Stimulated activated CD8-positive, alpha-beta memory T cell treated with anti-CD3 and anti-CD28 coated beads, Interleukin-15, amount 100 ng/mL, for 48 hours (primary cell): ENCODE data around the gene SLC8B1.

Source experiments
- DNase-seq, 2 donors: peaks; one replicate each; pipeline ENCODE4 v3.0.0-alpha.2; 2020; ENCODE audit warnings: low read depth in 2 of 2

SLC8B1 gene

DNA sequence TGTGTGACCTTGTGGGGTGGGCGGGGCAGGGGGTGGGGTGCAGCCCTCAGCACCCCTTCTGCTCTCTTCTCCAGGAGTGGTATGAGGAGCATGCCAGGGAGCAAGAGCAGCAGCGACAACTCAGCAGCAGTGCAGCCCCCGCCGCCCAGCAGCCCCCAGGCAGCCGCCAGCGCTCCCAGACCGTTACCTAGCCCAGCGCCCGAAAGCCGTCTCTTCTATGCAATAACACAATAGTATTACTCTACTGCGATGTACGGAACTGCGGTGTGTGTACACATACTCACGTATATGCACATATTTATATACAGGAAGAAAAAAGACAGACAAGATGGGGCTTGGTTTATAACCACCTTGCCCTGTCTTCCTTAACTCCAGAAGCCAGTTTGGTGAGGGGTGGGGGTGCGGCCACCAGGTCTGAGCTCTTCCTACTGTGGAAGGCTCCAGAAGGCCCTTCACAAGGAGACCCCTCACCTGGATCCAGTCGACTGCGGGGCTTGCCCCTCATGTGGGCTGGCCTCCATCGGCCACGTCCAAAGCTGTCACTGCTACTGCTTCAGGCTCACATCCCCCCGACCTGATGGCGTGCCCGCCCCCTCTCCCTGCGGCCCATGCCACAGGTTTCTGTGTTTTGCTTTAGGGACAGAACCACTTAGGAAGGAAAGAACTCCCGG, 38.9 kb downstream of the SLC8B1 start:
- no peak for DNase-seq

DNA sequence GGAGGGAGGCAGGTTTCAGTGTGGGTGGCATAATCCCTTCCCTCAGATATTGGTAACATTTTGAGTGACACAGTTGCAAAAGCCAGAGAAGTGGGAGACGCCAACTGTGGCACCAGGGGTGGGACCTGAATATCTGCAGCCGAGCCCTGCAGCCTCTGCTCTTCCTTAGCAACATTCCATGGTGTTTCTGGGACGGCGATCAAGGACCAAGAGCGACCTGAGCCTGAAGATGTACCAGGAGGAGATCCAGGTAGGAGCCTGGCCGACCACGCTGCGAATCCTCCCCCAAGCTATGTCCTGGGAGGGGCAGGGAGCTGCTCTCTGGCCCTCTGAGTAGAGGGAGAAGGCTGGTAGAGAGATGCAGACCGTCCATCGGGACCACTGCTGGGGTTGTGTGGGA, 41.8 kb downstream of the SLC8B1 start:
- DNase-seq, result no peak

DNA sequence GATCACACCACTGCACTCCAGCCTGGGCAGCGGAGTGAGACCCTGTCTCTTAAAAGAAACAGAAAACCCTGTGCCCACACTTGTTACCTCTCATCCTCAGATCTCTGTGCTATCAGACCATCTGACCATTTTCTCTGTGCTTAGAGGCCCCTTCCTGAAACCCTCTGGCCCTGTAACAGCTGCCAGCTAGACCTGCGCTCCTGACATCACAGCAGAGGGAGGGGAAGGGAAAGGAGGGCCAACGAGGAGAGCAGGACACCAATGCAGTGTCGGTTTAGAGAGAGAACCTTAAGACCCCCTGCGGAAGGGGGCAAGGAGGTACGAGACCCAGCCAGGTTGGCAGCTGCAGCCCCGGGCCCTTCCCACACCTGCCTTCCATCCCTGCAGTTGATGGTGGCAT, 42.4 kb downstream of the SLC8B1 start:
- no peak for DNase-seq

DNA sequence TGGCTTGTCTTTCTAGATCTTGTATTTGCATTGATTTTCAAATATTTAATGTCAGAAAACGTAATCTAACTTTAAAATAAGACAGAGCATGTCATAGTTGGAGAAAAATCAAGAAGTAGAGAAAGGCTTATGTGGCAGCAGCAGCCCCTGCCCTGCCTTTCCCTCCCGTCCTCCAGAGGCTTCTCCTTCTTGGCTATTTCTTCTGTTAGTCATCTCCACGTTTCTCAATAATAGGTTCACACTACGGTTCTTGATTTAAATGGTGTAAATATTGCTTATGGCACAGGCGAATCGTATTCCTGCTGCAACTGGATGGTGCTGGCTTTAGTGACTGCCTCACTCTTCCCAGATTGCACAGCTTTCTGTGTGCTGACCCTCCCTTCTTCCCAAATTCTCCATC, 42.8 kb downstream of the SLC8B1 start:
- no peak for DNase-seq

DNA sequence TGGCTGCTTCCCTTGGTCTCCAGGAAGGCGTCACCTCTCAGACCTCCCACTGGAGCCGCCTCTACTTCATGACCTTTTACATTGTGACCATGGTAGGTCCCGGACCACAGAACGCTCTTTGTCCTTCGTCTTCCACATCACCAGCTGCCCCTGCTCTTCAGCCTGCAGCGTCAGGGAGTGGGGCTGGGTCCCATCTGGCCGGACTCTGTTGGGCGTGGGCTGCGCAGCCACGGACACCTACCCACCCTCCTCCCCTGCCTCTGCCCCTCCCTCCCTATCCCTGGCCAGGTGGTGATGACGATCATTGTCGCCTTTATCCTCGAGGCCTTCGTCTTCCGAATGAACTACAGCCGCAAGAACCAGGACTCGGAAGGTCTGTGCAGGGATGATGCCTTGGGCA, 43.3 kb downstream of the SLC8B1 start:
- no peak for DNase-seq

DNA sequence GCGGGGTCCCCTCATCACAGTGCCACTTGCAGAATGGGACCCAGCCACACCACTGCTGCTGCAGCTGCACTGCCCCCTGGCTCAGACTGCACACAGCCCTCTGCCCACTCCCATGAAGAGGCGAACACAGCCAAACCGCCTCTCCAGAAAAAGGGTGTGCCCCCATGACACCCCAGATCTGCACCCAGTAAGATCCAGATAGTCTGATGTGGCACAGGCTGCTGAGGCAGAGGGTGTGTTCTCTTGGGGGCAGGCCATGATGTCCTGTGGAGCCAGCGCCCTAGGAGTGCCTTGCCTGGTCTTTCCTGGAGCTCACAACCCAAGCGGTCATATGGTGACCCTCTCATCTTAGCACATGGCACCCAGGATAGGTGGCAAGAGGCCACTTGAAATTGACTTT, 44.4 kb downstream of the SLC8B1 start:
- DNase-seq, result no peak

DNA sequence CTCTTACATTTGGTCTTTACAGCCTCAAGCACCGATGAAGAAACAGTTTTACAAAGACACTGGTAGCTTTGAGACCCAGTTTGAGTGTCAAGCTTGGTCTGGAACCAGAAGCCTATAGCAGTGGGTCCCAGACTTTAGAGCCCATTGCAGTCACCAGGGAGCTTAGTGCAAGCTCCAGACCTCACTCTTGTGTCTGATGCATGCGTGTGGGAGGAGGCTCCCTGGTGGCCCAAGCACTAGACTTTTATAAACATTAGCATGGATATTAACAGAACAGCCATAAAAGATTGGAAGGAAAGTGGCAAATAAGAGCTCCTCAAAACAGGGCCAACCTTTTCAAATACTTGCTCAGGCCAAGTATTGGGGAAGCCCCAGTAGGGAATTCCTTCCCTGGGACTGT, 45.5 kb downstream of the SLC8B1 start:
- DNase-seq, result no peak

DNA sequence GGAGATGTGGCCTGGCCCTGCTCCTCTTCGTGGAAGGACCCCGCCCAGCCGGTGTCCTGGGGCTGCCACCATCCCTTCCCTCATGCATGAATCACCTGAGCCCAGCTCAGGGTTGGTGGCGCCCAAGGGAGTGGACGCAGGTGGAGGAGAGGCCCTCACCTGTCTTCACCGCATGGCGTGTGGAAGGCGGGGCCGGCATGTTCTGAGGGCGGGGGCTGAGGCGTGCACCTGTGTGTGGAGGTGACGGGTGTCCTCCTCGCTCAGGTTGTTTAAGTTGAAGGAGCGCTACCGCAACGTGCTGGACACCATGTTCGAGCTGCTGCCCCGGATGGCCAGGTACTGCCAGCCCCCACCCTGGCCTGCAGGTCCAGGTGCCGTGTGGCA, 47.0 kb downstream of the SLC8B1 start:
- no peak for DNase-seq

DNA sequence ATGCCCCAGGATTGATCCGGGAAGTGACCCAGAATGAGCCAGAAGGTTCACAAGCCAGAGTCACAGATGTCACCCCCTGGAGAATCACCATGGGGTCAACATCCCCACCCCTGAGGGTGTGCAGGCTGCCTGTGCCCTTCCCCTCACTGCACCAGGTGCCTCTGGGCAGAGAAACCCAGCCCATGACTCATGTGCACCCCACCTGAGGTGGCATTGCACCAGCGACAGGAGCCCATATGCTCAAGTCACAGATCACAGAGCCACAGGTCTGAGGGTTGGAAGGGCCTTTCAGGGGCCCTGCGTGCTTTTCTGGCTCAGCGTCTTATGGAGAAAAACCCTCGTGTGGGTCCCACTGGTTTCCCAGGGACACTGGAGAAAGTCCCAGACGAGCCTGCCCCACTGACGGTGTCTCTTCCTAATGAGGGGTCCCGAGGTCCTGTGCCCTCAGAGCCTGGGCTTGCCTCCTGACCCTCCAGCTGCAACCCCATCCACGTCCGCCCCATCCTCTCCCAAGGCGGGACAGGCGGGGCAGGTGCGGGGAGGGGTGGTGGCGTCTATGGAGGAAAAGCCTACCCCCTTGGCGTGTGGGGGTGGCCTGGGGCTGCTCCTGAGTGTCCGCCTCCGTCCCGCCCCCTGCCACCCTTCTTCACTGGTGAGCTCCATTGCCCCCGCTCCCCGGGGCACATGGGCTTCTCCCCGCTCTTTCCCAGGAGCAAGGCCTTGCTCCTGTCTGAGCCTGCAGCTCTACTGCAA, 47.6 kb downstream of the SLC8B1 start:
- DNase-seq, result no peak

DNA sequence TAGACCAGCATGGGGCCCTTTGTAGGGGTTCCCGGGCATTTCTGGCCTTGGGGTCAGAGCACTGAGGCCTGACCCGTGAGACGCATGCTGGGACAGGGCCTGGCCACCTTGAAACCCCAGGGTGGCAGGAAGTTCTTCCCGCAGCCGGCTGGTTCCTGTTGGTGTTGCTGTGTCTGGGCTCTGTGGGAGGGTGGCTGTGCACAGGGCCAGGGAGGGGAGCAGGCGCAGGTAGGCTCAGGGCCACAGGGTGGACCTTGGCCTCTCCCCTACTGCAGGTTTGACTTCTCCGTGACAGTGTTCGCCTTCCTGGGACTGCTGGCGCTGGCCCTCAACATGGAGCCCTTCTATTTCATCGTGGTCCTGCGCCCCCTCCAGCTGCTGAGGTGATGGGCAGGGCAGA, 48.2 kb downstream of the SLC8B1 start:
- DNase-seq, result no peak

DNA sequence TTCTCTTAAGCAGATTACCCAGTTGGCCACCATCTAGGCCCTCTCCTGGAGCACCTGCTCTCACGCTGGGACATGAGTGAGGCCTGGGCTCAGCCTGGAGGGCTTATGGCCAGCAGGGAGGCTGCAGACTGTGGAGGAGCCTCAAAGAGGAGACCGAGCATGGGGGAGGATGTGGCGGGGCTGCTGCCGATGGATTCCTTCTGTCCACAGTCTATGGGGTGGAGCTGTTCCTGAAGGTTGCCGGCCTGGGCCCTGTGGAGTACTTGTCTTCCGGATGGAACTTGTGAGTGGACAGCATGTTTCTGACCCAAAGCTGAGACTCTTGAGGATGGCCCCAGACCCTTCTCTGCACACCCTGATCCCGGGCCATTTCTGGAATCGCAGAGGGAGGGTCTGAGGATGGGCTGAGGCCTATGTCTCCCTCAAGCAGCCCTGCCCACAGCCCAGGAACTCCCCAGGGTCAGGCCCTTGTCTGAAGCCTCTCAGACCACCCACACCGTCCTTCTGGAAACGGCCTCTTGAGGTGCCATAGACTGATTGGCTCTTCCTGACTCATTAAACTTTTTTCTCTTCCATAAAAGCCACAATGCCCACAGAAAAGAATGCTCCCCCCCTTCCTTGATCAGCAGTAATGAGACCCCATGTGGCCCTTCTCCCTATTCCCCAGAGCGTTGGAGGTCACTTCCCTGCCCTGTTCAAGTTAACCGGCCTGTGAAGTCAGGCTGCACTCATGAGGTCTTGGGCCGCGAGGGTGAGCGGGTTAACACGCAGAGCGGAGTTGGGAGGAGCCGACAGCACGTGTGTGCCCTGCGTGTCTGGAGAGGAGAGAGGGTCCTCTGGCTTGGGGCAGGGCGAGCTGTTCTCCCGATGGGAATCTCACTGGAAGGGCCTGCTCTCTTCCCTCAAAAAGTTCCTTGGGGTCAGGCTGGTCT, 49.0 kb downstream of the SLC8B1 start:
- DNase-seq, result no peak

DNA sequence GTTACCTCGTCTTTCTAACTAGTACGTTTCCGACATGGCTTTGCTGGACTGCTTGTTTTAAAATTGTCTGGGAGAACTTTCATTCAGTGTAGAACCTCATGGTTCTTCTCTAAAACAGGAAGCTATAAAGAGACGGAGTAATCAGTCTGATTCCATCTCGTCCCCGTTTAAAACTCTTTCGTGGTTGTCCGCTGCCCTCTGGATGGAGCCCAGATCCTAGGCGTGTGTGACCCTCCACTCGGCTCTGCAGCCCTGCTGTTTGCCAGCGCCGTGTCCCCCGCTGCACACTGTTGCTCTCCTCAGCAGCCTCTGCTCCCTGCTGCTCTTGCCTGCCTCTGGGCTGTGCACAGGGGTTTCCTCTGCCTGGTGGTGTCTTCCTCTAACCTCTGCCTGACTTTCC, 50.2 kb downstream of the SLC8B1 start:
- no peak for DNase-seq

DNA sequence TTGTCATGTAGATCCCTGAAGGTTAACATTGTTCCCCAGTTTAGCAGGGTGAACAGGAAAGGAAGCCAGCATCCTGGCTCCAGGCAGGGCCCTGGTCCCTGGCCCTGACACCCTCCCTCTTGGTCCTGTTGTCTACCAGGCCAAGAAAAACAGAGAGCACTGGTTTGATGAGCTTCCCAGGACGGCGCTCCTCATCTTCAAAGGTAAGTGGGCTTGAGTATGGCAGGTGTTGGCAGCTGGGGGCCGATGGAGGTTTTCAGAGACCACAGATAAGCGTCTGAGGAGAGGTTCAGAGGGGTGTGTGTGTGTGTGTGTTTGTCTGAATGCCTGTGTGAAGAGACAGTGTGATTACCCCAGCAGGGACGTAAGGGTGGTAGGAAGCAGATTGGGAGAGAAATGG, 56.3 kb downstream of the SLC8B1 start:
- no peak for DNase-seq

DNA sequence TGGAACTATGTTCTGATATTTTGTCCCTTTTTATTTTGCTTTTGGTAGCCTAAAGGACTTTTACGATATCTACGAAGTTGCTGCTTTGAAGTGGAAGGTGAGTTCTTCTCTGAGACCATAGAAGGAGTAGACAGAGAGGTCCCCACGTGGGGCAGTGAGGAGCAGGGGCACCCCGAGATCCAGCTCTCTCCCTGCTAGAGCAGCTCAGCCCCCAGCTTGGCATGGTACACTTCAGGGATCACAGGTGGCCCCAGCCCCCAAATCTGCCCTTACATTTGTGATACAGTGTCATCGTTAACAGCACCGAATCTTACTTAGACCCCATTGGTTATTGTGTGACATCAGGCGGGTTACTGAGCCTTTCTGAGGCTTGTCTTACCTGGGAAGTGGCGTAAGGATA, 56.8 kb downstream of the SLC8B1 start:
- no peak for DNase-seq

DNA sequence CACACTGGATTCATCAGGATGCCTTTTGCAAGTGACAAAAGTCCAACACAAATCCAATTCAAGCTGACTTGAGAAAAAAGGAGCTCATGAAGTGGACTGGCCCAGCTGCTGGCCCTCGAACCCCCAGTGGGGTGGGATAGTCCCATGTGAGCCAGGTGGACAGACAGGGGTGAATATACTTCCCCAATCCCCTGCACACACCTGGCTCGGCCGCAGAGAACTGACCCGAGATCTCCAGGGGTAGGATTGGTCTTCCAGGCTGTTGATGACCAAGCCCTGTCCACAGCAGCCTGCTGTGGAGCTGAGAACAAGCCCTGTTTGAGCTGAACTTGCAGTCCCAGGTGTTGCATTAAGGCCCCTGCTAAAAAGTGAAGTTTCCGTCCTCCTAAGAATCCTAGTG, 57.4 kb downstream of the SLC8B1 start:
- no peak for DNase-seq

DNA sequence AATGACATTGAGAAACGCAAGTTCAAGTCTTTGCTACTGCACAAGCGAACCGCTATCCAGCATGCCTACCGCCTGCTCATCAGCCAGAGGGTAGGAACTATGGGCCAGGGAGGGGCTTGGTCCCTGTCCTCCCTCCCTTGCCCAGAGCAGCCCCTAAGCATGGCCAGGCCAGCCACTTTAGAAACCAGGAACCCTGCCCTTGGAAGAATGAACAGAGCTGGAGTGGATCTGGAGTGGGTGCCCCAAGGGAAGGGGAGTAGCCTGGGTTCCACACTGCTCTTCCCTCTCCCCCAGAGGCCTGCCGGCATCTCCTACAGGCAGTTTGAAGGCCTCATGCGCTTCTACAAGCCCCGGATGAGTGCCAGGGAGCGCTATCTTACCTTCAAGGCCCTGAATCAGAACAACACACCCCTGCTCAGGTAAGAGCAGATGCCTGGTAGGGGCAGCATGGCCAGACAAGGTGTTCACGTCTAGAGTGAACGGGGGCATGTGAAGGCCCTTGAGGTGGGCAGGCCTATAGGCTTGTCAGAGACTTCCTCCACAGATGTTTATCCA, 57.9 kb downstream of the SLC8B1 start:
- no peak for DNase-seq

DNA sequence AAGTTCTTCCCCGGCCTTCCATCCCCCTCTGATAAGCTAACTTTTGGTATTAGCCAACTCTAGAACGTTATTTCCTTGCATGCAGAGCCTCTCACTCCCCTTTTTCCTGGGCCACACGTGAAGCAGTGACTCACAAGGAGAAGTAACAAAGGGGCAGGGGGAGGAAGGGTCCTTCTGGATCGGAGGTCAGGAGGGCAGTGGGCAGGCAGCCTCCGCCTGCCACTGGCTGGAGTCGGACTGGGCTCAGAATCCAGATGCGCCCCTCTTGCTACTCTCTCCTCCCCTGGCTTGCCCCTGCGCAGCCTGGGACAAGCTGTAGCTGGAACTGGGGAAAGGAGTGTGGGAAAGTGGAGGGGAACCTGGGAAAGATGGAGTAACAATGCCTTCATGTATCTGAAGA, 58.6 kb downstream of the SLC8B1 start:
- no peak for DNase-seq

DNA sequence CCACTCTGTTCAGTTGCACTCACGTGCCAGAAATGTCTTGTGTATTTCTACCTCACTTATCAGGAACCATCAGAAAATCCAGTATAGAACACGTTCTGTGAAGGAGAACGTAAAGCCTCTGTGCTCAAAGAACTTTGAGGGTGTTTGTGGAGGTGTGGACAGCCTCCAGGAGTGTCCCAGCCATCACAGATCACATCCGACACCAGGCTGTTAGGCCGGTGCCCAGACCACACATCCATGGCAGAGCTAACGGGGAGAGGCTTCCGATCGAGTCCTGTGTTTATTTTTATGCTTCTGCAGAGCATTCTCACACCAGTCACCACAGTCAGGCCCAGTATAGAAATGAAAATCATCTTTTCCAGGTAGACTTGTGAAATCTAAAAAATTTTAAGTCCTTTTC, 60.1 kb downstream of the SLC8B1 start:
- no peak for DNase-seq

DNA sequence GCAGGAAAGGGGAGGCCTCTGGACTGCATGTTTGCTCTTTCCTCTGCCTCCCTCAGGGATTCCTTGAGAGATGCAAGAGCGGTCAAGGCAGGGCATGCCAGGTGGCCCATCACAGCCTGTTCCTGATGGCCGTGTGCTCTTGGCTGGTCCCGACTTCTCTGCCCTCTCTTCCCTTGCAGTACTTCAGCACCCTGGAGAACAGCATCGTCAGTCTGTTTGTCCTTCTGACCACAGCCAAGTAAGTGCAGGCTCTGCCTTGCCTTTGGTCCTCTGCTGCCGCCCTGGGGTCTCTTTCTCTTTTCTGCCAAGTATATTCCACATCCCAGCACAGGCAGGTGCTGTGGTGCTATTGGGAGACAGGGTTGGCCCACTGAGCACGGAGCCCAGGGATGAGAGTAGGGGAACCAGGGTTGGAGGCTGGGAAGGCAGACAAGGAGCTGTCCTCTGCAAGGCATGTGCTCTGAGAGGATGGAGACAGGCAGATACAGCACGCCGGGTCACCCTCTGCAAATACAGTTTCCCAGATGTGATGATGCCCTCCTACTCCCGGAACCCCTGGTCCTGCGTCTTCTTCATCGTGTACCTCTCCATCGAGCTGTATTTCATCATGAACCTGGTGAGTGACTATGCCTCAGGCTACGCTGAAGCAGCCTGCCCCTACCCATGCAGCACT, 61.7 kb downstream of the SLC8B1 start:
- DNase-seq, result no peak

DNA sequence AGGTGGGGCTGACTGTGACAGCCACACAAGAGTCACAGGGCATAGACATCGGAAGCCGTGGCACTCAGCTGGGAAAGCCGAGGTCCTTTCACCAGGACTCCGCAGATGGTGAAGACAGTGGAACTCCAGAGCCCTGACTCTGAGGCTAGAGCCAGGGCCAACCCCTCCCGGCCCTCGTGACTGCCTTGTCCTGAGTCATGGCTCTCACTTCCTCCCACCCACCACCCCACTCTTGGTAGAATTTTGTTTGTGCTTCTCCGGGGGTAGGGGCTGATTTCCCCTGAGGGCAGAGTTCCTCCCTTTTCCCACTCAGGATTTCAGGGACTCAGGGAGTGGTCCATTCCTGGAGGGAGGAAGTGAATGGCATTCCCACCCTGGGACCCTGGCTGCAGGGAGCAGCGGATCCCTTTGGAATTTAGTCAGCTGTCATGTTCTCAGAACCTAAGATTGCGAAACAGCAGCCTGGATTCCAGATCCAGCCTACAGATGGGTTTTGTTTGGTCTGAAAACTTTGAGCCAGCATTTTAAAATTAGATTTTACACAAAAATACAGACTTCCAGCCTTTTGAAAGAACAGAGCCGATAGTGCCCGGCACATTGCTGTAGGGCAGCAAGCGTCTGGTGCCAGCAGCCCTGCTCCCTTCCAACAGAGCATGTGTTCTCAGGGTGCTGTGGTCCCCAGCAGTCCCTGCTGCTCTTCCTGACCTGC, 62.9 kb downstream of the SLC8B1 start:
- peak in 1 of 2 donors; percentile 12 for DNase-seq

DNA sequence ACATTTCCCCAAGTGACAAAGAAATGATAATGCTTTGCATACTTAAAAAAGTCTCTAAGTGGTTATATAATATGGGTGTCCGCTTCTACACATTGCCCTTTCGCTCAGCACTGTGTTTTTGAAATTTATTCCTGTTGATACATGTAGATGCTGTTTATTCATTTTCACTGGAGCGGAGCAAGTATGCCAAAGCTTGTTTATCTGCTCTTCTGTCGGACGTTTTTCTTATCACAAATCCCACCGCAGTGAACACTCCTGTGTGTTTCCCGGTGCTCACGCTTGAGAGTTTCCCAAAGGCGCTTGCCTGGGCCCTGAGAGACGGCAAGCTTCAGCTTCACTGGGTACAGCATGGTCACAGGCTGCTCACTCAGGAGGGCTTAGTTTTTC, 63.5 kb downstream of the SLC8B1 start:
- no peak for DNase-seq
